Measurements from ENCODE around the gene C2CD3. TPM values are rescaled to one million over a fixed set of nuclear protein-coding genes. Genes with fewer than 3 reads are reported as not detected.
A peak's percentile ranks its signal among the peaks of the same experiment; 100 is the strongest.
"Not testable (repeated sequence)": the region's sequence is repeated elsewhere in the genome, so short reads cannot be mapped to it uniquely, and the experiment has no call there.

Gene C2CD3
- total and polyA plus RNA-seq, 7 donors, result 5.1 to 14.4 (median 9.7) TPM

- H3K36me3 ChIP-seq (ENCODE audit: insufficient read depth in 1 of 2, low read depth in 1 of 2); intact Hi-C loops (cut with DNase I); DNase-seq; H3K27me3 ChIP-seq (ENCODE audit: insufficient read depth in 3 of 3, low read length in 2 of 3); H3K27ac ChIP-seq; H3K4me1 ChIP-seq; H3K4me3 ChIP-seq; ATAC-seq; H3K9me3 ChIP-seq: not testable (repeated sequence)
- WGBS, 3 donors, result 75 to 98% (median 96%) methylated on average over 4 of the region's 4 CpGs
Measured at GRCh38 chr11:74061599-74061998, 109.2 kb downstream of the C2CD3 start.

DNA sequence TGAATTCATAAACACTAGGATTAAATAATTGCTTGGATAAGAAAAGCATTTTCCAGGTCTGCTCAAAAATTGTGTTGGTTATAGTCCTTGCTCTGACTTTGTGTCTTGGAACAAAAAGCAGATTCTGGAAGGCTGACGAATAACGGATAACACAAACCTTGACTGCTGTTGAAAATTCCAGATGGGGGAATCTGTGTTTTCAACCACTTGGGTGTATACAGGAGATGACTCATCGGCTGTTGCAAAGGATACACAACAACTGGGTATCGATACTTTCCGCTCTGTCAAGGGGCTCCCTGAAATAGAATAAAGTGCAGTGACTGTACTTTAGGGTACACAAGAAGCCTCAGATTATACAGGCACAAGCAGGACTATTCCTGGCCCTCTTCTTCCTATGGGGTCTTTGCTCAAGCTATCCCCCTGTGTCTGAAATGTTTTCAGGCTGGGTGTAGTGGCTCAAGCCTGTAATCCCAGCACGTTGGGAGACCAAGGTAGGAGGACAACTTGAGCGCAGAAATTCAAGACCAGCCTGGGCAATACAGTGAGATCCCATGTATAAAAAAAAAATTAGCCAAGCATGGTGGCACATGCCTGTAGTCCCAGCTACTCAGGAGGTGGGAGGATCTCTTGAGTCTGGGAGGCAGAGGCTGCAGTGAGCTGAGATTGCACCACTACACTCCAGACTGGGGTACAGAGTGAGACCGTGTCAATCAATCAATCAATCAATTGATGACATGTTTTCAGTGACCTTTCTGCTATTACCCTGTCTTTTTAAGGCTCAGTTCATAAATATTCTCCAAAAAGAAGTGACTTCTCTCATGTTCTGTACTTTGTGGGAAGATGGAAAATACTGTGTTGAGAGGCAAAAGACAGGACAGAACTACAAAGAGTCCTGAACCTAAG lies 113.3 kb downstream of the C2CD3 start:
- DNase-seq (no peak), ATAC-seq (no peak)
- no peak for TF ChIP-seq CTCF (IDR thresholded peaks at IDR 0.05)
- H3K36me3 ChIP-seq (ENCODE audit: insufficient read depth in 1 of 2, low read depth in 1 of 2), result peaks cover 0 to 4% of the 10 kb centered on the region in 2 donors
- intact Hi-C loops (cut with DNase I), result no loop called here
- no peaks in the 10 kb centered on the region for H3K27me3 ChIP-seq (ENCODE audit: insufficient read depth in 3 of 3, low read length in 2 of 3)
- H3K4me3 ChIP-seq, result no peak overlapping the region
- H3K27ac ChIP-seq, result no peak overlapping the region
- H3K4me1 ChIP-seq, result peaks cover 18% of the 10 kb centered on the region
- WGBS, 3 donors, result 84 to 85% (median 85%) methylated on average over 8 of the region's 8 CpGs
- no peaks in the 10 kb centered on the region for H3K9me3 ChIP-seq

GRCh38 chr11:74055938-74056337 lies 114.9 kb downstream of the C2CD3 start:
- H3K4me1 ChIP-seq, result peaks cover 18% of the 10 kb centered on the region
- TF ChIP-seq CTCF (IDR thresholded peaks at IDR 0.05), result no peak
- peak overlapping the region; percentile 73 for H3K27ac ChIP-seq
- intact Hi-C loops (cut with DNase I), result no loop called here
- DNase-seq (no peak), ATAC-seq (peak; percentile 86 to 97 (median 92))
- H3K36me3 ChIP-seq (ENCODE audit: insufficient read depth in 1 of 2, low read depth in 1 of 2), result peaks cover 0 to 4% of the 10 kb centered on the region in 2 donors
- H3K27me3 ChIP-seq (ENCODE audit: insufficient read depth in 3 of 3, low read length in 2 of 3), result no peaks in the 10 kb centered on the region
- peak overlapping the region; percentile 5 for H3K4me3 ChIP-seq
- no peaks in the 10 kb centered on the region for H3K9me3 ChIP-seq

- H3K36me3 ChIP-seq (ENCODE audit: insufficient read depth in 1 of 2, low read depth in 1 of 2), result peaks cover 0 to 38% of the 10 kb centered on the region in 2 donors
- DNase-seq (no peak), ATAC-seq (no peak)
- H3K27me3 ChIP-seq (ENCODE audit: insufficient read depth in 3 of 3, low read length in 2 of 3), result no peaks in the 10 kb centered on the region
- intact Hi-C loops (cut with DNase I), result no loop called here
- TF ChIP-seq CTCF (IDR thresholded peaks at IDR 0.05), result no peak
- WGBS, 3 donors, result 77 to 92% (median 82%) methylated on average over 3 of the region's 3 CpGs
- H3K4me1 ChIP-seq, result peaks cover 15% of the 10 kb centered on the region
- no peaks in the 10 kb centered on the region for H3K9me3 ChIP-seq
- H3K27ac ChIP-seq, result no peak overlapping the region
- no peak overlapping the region for H3K4me3 ChIP-seq
Measured at GRCh38 chr11:74050465-74050864, 120.3 kb downstream of the C2CD3 start.

- H3K27ac ChIP-seq, result no peak overlapping the region
- no peak for ATAC-seq
- DNase-seq, result no peak
- intact Hi-C loops (cut with DNase I), result no loop called here
- H3K36me3 ChIP-seq (ENCODE audit: insufficient read depth in 1 of 2, low read depth in 1 of 2), result peaks cover 0 to 43% of the 10 kb centered on the region in 2 donors
- H3K4me3 ChIP-seq, result no peak overlapping the region
- 91 to 95% (median 91%) methylated on average over 5 of the region's 5 CpGs for WGBS, 3 donors
- no peaks in the 10 kb centered on the region for H3K9me3 ChIP-seq
- peaks cover 11% of the 10 kb centered on the region for H3K4me1 ChIP-seq
- no peaks in the 10 kb centered on the region for H3K27me3 ChIP-seq (ENCODE audit: insufficient read depth in 3 of 3, low read length in 2 of 3)
- TF ChIP-seq CTCF (IDR thresholded peaks at IDR 0.05), result no peak
Measured at GRCh38 chr11:74048993-74049392, 121.8 kb downstream of the C2CD3 start.
